HUES48 (cell line): ENCODE results near the gene TASP1.
A peak's percentile ranks its signal among the peaks of the same experiment; 100 is the strongest.
"Not testable (repeated sequence)": the region's sequence is repeated elsewhere in the genome, so short reads cannot be mapped to it uniquely, and the experiment has no call there.

Source experiments
- H3K27ac ChIP-seq: one replicate; pipeline ENCODE4 v1.7.0; 2013; ENCODE audit warnings: low read depth, low read length, inconsistent platforms
- H3K27me3 ChIP-seq: 2 replicates; pipeline ENCODE4 v1.6.1; 2013; ENCODE audit warnings: mild to moderate bottlenecking, low read length; ENCODE audit not compliant: control insufficient read depth, insufficient read depth
- H3K36me3 ChIP-seq: 2 replicates; pipeline ENCODE4 v1.6.1; 2013; ENCODE audit warnings: low read length; ENCODE audit not compliant: control insufficient read depth, insufficient read depth
- H3K4me1 ChIP-seq: 2 replicates; pipeline ENCODE4 v1.6.1; 2013; ENCODE audit warnings: mild to moderate bottlenecking, low read length; ENCODE audit not compliant: control insufficient read depth, insufficient read depth
- H3K4me3 ChIP-seq: 2 replicates; pipeline ENCODE4 v1.5.1; 2013; ENCODE audit warnings: mild to moderate bottlenecking, low read depth, low read length
- H3K9ac ChIP-seq: 2 replicates; pipeline ENCODE4 v1.6.1; 2013; ENCODE audit warnings: mild to moderate bottlenecking, low read depth, low read length, moderate library complexity
- H3K9me3 ChIP-seq: 2 replicates; pipeline ENCODE4 v1.6.1; 2013; ENCODE audit warnings: low read length; ENCODE audit not compliant: control insufficient read depth, insufficient read depth

TASP1 gene

DNA sequence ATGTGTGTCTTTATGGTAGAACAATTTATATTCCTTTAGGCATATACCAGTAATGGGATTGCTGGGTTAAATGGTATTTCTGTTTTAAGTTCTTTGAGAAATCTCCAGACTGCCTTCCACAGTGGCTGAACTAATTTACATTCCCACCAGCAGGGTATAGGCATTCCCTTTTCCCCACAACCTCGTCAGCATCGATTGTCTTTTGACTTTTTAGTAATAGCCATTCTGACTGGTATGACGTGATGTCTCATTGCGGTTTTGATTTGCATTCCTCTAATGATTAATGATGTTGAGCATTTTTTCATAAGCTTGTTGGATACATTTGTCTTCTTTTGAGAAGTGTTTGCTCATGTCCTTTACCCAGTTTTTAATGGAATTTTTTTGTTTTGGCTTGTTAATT, 5.3 kb upstream of the TASP1 start:
- no peaks in the 10 kb centered on the region for H3K36me3 ChIP-seq
- peaks cover under 1% of the 10 kb centered on the region; the same call in 1 of the 2 replicates for H3K4me1 ChIP-seq
- no peaks in the 10 kb centered on the region for H3K27me3 ChIP-seq
- no peak overlapping the region for H3K4me3 ChIP-seq
- no peak overlapping the region for H3K27ac ChIP-seq
- H3K9ac ChIP-seq = no peak overlapping the region
- H3K9me3 ChIP-seq = no peaks in the 10 kb centered on the region

DNA sequence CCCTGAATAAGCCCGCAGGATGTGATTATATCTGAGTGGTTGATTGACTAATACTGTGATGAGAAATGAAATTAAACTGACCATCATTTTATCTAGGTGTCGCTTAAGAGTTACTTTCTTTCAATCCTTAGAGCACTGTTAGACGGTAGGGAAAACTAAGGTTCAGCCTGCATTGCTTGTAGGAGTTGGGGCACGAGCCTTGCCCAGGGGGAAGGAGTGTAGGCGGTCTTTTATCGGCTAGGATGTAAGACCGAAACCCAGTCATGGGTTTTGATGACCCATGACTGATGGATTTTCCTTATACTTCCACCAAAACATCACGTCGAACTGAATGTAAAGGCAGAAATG, 392 bp upstream of the TASP1 start:
- peak overlapping the region; percentile 49; the same call in 1 of the 2 replicates for H3K9ac ChIP-seq
- no peaks in the 10 kb centered on the region for H3K9me3 ChIP-seq
- no peaks in the 10 kb centered on the region for H3K36me3 ChIP-seq
- peak overlapping the region; percentile 93 for H3K4me3 ChIP-seq
- peak overlapping the region; percentile 32 for H3K27ac ChIP-seq
- no peaks in the 10 kb centered on the region for H3K27me3 ChIP-seq
- H3K4me1 ChIP-seq = no peaks in the 10 kb centered on the region

- H3K9ac ChIP-seq = 0 out of 2 replicates have a peak overlapping the region, but pooled peaks have one; percentile 15
- H3K4me3 ChIP-seq = peak overlapping the region; percentile 93
- no peaks in the 10 kb centered on the region for H3K9me3 ChIP-seq
- no peaks in the 10 kb centered on the region for H3K4me1 ChIP-seq
- no peaks in the 10 kb centered on the region for H3K36me3 ChIP-seq
- H3K27ac ChIP-seq = peak overlapping the region; percentile 90
- H3K27me3 ChIP-seq = no peaks in the 10 kb centered on the region
Observed at GRCh38 chr20:13638162-13638495, 603 bp downstream of the TASP1 start.

- no peak overlapping the region for H3K9ac ChIP-seq
- peaks cover 13% of the 10 kb centered on the region for H3K4me1 ChIP-seq
- H3K27ac ChIP-seq = no peak overlapping the region
- H3K27me3 ChIP-seq = no peaks in the 10 kb centered on the region
- H3K9me3 ChIP-seq = no peaks in the 10 kb centered on the region
- H3K4me3 ChIP-seq = no peak overlapping the region
- H3K36me3 ChIP-seq = 0 out of 2 replicates have a peak, but pooled peaks cover 6% of the 10 kb centered on the region
Observed at GRCh38 chr20:13632431-13632830, 6.3 kb downstream of the TASP1 start.

DNA sequence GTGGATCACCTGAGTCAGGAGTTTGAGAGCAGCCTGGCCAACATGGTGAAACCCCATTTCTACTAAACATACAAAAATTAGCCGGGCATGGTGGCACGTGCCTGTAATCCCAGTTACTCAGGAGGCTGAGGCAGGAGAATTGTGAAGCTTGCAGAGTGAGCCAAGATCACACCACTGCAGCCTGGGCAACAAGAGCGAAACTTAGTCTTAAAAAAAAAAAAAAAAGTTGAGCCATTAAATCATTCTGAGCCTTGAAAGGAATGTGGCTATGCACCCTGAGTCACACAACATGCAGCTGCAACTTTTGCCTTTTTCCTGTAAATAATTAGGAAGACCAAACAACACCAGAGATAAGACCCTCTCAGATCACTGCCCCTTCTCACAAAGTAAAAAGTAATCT, 11.2 kb downstream of the TASP1 start:
- H3K9ac ChIP-seq, H3K4me3 ChIP-seq, H3K27me3 ChIP-seq, H3K9me3 ChIP-seq: not testable (repeated sequence)
- Histone ChIP-seq H3K27ac (peak overlapping the region; percentile 83), H3K4me1 (peaks cover 33% of the 10 kb centered on the region), H3K36me3 (0 out of 2 replicates have a peak, but pooled peaks cover 12% of the 10 kb centered on the region)

DNA sequence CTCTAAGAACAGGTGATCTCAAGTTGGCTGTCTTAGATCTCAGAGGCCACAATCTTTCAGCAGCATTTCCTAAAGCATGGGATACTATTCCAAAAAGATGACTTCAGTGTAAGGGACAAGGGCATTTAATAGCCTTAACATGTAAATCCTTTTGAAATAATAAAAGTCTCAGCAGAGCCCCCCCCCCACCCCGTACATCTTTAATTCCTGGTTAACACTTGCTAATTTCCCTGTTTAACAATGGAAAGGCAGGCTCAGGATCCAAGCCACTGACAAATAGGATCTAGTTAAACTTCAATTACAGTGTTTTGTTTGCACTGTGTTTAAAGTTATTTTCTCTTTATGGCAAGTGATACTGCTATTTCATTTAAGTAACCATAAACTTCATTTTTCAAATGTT, 12.0 kb downstream of the TASP1 start:
- Histone ChIP-seq H3K27ac (peak overlapping the region; percentile 83), H3K4me3 (peak overlapping the region; percentile 22; the same call in 1 of the 2 replicates), H3K27me3 (no peaks in the 10 kb centered on the region), H3K4me1 (peaks cover 33% of the 10 kb centered on the region), H3K36me3 (0 out of 2 replicates have a peak, but pooled peaks cover 14% of the 10 kb centered on the region), H3K9ac (no peak overlapping the region), H3K9me3 (no peaks in the 10 kb centered on the region)

DNA sequence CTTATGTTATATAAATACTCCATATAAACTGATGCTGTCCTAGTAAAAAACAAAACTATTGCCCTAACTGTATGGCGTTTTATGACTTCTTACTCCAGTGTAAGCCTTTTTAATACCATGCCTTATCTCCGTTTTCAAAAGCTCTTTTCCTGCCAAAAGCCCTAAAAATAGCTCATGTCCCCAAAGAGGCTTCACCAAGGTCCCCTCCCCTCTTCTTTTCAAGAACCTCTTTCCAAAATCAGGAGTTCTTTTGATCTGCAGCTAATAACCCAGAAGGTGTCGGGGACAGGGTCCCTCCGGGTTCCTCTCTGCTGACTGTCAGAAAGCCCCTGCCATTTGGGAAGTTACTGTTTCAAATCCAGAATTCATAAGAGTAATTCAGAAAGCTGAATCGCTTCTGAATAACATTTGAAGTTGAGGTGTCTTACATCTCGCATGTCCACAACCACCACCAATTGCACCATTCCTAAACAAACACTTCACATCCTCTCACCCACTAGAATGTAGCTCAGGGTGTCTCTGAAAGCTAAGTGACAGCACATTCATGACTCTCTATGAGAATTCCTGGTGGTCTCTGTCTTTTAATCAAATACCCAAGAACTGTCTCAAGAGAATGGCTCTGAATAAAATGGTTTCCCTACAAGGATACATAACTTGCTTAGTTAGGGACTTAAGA, 13.3 kb downstream of the TASP1 start:
- Histone ChIP-seq H3K9me3 (no peaks in the 10 kb centered on the region), H3K4me1 (peaks cover 33% of the 10 kb centered on the region)

GRCh38 chr20:13619415-13619814, 19.3 kb downstream of the TASP1 start:
- H3K4me3 ChIP-seq, H3K9ac ChIP-seq, H3K4me1 ChIP-seq, H3K27me3 ChIP-seq, H3K9me3 ChIP-seq, H3K27ac ChIP-seq: not testable (repeated sequence)
- 0 out of 2 replicates have a peak, but pooled peaks cover 11% of the 10 kb centered on the region for H3K36me3 ChIP-seq

More for the DNA sequence above, 13.3 kb downstream of the TASP1 start:
- no peak overlapping the region for H3K9ac ChIP-seq
- 0 out of 2 replicates have a peak, but pooled peaks cover 14% of the 10 kb centered on the region for H3K36me3 ChIP-seq
- H3K27me3 ChIP-seq = no peaks in the 10 kb centered on the region
- no peak overlapping the region for H3K27ac ChIP-seq
- no peak overlapping the region for H3K4me3 ChIP-seq

DNA sequence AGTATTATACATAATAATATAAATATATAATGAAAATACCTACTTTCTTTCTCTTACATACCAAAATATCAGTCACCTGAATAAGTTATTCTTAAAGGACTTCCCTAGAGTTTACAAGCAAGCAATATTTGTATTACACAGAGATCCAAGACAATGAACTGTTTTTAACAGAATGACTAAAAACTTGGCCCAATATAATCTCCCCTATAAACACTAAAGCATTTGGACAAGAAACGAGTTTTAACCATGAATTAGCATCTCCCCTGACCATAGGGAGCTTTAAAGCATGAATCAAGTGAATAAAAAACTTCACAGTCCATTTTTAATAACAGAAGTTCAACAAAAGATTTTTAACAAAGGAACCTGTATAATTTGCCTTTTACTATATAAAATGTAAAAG, 20.3 kb downstream of the TASP1 start:
- not testable (repeated sequence) for H3K4me1 ChIP-seq, H3K9me3 ChIP-seq, H3K4me3 ChIP-seq, H3K27ac ChIP-seq, H3K9ac ChIP-seq, H3K27me3 ChIP-seq
- H3K36me3 ChIP-seq = 0 out of 2 replicates have a peak, but pooled peaks cover 11% of the 10 kb centered on the region

GRCh38 chr20:13617585-13617984, 21.1 kb downstream of the TASP1 start:
- H3K9ac ChIP-seq, H3K36me3 ChIP-seq, H3K9me3 ChIP-seq, H3K4me3 ChIP-seq, H3K4me1 ChIP-seq, H3K27me3 ChIP-seq, H3K27ac ChIP-seq: not testable (repeated sequence)

DNA sequence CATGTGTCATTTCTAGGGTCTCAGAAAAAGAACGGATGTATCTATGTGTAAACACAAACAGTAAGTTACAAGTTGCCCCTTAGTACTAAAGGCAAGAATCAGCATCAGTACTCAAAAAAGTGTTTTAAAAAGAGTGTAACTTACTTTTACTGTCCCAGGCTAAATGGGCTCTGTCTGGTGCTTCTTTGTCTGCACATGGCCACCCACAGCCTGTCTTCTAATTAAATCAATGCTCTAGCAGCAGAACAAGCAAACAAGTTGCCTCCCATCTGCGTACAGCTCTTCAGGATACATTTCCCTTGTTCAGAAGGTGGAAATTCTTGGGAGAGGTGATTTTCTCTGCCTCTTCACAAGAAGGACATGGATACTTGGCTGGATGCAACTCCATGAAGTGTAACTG, 22.0 kb downstream of the TASP1 start:
- not testable (repeated sequence) for H3K9me3 ChIP-seq, H3K27ac ChIP-seq, H3K27me3 ChIP-seq, H3K4me3 ChIP-seq, H3K4me1 ChIP-seq, H3K9ac ChIP-seq, H3K36me3 ChIP-seq
